Measurements from ENCODE around the gene BTBD8.

Gene BTBD8

DNA sequence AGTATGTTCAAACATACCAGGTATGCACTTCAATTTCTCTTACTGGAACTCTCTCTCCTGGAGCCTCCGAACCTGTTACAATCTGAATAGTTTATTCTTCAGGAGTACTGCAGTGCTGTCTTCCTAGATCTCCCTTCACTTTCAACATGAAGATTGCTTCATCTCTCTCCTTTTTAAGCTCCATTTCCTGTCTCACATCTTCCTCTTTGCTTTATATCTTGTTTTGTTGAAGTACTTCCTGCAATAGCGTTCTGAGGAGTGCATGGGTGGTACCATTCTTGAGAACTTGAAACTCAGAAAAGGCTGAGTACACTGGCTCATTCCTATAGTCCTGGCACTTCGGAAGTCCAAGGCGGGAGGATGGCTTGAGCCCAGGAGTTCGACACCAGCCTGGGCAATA lies 121.8 kb downstream of the BTBD8 start:
- no peak for DNase-seq

DNA sequence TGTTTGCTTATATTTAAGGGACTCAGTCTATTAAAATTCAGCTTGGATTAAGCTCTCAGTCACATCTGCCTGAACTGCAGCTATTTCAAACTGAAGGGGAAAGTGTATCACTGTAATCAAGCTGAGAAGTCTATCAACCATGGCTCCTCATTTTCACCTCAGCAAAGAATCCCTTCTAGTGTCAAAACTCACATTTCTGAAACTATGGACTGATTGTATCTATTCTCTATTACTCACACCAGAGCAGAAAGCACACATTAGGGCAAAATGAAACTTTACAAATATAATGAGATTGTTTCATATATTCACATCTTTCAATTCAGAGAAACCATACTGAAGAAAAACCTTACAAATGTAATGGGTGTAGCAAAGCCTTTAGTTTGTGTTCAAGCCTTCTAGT lies 123.0 kb downstream of the BTBD8 start:
- no peak for DNase-seq

GRCh38 chr1:92210701-92211100 lies 130.6 kb downstream of the BTBD8 start:
- no peak for DNase-seq

GRCh38 chr1:92211166-92211565 lies 131.0 kb downstream of the BTBD8 start:
- DNase-seq: no peak

- DNase-seq: no peak
Observed at GRCh38 chr1:92217721-92218120, 137.6 kb downstream of the BTBD8 start, which contains the start of gene C1orf146. Gene C1orf146 (plus strand): TSS chr1:92217915. CDS start chr1:92231421, 13,506 bp downstream.

DNA sequence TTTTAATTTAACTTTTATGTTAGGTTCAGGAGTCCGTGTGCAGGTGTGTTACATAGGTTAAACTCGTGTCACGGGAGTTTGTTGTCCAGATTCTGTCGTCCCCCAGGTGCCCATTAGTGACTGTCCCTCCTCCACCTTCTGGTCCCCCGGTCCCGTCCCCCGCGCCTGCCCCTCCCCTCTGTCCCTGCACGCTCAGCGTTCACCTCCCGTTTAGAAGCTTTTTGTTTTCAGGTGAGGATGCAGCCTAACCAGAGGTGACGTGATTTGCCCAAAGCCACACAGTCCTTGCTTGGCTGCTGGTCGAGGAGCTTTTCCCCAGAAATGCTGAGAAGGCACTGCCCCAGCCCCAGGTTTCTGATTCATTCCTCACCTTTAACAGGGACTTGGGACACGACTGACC lies 138.4 kb downstream of the BTBD8 start:
- DNase-seq: no peak

- DNase-seq: no peak
Observed at GRCh38 chr1:92219028-92219427, 138.9 kb downstream of the BTBD8 start.

DNA sequence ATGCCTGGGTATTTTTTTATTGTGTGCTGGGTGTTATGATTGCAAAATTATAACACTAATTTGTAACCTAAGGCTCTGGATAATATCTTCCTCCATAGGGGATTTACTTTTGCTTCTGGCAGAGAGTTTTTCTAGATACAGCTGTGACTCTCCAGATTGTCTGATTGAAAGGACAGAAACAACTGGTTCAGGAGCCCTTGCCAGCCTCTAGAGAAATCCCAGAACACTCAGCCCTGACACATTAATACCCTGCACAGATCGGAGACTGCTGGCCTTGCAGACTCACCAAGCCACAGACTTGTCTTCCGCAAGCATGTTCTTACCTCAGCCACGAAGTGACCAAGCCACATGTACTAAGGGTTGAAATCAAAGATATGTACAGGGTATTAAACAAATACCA lies 148.3 kb downstream of the BTBD8 start:
- no peak for DNase-seq

- DNase-seq: no peak
Observed at GRCh38 chr1:92230736-92231135, 150.6 kb downstream of the BTBD8 start.

Measured in NCI-H1092 (cell line).